NCI-H345 (cell line): Measurements from ENCODE around the gene SLC35B1.

Experiments used
- DNase-seq: peaks from one replicate; lab custom pipeline; 2025; lab: John Stamatoyannopoulos, UW

SLC35B1 gene

GRCh38 chr17:49670641-49671040 is 37.1 kb downstream of the SLC35B1 start:
- DNase-seq: no peak

- no peak for DNase-seq
These were observed 37.8 kb downstream of the SLC35B1 start for GRCh38 chr17:49670002-49670401.

GRCh38 chr17:49667854-49668253 is 39.9 kb downstream of the SLC35B1 start:
- no peak for DNase-seq

DNA sequence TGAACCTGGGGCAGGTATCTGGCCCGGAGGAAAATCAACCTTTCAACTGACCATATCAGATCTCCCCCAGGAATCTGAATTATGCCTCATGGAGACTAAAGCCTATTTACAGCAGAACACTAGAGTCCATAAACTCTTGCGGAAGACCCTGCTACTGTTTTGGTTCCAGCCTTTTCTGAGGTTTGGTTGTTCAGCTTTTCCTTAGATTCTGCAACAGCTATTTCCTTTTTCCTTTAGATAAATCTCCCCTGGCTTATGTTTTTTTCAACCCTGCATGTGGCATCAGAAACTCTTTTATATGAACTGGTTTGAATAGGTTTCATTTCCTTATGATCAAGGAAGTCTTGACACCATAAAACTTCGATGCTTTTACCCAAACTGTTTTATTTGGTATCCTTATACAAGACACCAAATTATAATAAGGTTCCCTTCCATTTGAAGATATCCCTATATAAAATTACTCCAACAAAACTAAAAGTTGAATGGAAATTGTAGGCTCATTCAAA is 43.0 kb downstream of the SLC35B1 start:
- no peak for DNase-seq

DNA sequence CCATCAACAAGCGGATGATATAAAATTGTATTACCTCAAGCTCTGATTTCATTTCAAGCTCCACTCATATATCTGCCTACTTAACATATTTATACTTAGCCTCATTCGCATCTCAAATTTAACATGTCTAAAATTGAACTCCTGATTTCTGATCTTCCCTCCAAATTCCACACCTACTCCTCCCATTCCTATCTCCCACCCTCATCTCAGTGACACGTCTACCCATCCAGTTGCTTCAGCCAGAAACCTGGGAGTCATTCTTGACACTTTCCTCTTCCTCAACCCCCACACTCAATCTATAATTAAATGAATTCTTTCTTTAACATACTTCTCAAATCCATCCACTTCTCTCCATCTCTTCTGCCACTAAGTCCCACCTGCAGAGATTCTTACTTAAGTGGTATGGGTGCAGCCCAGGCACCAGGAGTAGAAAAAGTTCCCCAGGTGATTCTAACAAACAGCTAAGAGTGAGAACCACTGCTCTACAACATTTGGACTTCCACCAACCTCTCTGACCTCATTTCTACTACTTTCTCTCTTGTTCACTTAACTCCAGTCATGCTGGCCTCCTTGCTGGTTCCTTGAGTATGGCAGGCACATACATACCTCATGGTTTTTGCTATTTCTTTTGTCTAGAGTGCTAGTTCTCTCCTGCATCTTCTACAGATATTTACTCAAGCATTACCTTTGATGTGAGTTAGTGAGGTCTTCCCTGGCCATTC is 47.9 kb downstream of the SLC35B1 start:
- no peak for DNase-seq

DNA sequence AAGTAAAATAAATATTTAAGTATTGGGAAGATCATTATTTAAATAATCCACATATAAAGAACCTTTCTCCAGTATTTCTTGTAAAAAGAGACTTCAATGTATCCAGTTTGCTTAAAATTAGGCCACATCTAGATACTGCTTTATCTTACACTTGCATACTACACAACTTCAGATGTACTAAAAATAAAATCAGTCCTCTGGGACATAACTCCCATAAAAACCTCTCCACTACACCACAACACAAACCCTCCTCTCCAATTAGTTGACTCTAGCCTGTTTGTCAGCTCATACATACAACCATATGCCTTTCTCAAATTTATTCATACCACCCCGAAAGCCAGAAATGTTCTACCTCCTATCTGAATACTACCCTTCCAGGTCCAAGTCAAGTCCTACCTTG is 51.5 kb downstream of the SLC35B1 start:
- DNase-seq: no peak
